SK-MEL-5 (cell line): ENCODE measurements around the gene KCNMB2. TPM values are rescaled to one million over a fixed set of nuclear protein-coding genes. Genes with fewer than 3 reads are reported as not detected.
"Not testable (repeated sequence)": the region's sequence is repeated elsewhere in the genome, so short reads cannot be mapped to it uniquely, and the experiment has no call there.

ENCODE experiments used
- DNase-seq: peaks from one replicate; pipeline ENCODE4 v3.0.0-alpha.2; 2016; ENCODE audit warnings: low read depth, low spot score
- in situ Hi-C: cut with HindIII; loops from 2 replicates; pipeline ENCODE4 v1.10.0; 2016; ENCODE audit warnings: low sequenced_read_pairs, high pct_unique_total_duplicates, low pct_unique_long_range_greater_than_20kb
- total RNA-seq: library from RNA; depleted of rRNA; stranded (reverse); fragments of >200 nt; shearing (Covaris generic); gene quantifications from 2 replicates; pipeline ENCODE4 v1.2.3, GENCODE V29; 2014

KCNMB2 gene
- total RNA-seq, 1 experiment from 2014 or later = not detected

GRCh38 chr3:178845420-178846118 is 309.3 kb downstream of the KCNMB2 start:
- in situ Hi-C loops = no loop called here
- DNase-seq = peak; percentile 43

- DNase-seq = no peak
- in situ Hi-C loops = no loop called here
Measured at GRCh38 chr3:178847190-178847589, 311.0 kb downstream of the KCNMB2 start.

GRCh38 chr3:178849199-178849910 is 313.1 kb downstream of the KCNMB2 start:
- DNase-seq = peak; percentile 40
- in situ Hi-C loops = no loop called here

- in situ Hi-C loops = no loop called here
Measured at GRCh38 chr3:178850450-178851190, 314.4 kb downstream of the KCNMB2 start.

GRCh38 chr3:178851564-178851963 is 315.3 kb downstream of the KCNMB2 start:
- in situ Hi-C loops = no loop called here
- DNase-seq = no peak

More at GRCh38 chr3:178850450-178851190, 314.4 kb downstream of the KCNMB2 start:
- DNase-seq = no peak

DNA sequence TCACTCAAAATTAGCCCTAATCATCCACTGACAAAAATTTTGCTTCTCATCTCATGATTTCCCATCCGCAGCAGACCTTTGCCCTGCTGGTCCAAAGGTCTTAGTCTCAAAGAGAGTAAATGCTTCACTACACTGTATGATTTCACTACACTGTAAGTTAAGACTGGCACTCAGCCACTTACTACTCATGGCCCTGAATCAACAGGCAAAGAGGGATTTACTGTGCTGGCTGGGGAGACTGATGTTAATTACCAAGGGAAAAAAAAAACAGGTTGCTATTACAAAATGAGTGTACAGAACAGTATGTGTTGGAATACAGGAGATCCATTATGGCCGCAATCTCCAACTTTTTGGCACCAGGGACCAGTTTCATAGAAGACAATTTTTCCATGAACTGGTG is 320.6 kb downstream of the KCNMB2 start:
- DNase-seq = no peak
- in situ Hi-C loops = no loop called here

- no peak for DNase-seq
- in situ Hi-C loops = no loop called here
Measured at GRCh38 chr3:178859386-178859785, 323.1 kb downstream of the KCNMB2 start.

- DNase-seq = peak; percentile 5
- in situ Hi-C loops = not testable (repeated sequence)
Measured at GRCh38 chr3:178859900-178860436, 323.7 kb downstream of the KCNMB2 start.

GRCh38 chr3:178868681-178869080 is 332.4 kb downstream of the KCNMB2 start:
- in situ Hi-C loops = no loop called here
- DNase-seq = no peak

DNA sequence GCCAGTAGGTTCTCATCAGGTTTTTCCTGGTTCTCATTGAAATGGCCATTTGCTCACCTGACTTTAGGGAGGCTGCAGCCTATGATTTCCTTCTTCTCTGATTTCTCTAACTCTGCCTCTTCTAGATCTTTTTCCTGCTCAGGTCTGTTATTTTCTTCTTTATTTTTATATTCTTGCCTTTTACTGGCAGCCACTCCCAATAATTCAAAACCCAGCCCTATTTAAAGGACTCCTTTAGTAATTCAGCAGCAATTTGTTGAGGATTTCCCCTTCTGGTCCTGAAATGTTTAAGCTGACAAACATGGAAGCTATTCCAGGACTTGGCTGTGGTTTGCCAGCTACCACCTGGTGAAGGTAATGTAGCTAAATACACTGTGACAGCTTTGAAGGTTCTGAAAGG is 333.8 kb downstream of the KCNMB2 start:
- in situ Hi-C loops = no loop called here
- DNase-seq = no peak

DNA sequence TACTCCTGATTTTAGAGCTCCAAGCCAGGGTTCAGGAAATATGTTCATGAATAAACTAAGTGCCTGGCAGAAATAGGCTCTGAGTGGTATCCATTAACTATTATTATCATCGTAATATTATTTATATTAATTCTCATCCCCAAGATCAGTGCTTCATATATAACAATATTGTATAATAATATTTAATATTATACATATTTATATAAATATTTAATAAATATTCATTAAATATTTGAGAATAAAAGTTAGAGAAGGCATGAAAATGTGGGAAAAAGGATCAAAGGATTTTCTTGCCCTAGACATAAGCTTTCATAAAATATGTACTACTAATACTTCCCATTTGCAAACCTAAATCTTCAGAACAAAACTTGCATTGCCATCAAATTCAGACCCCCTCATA is 338.9 kb downstream of the KCNMB2 start:
- no peak for DNase-seq
- in situ Hi-C loops = no loop called here

DNA sequence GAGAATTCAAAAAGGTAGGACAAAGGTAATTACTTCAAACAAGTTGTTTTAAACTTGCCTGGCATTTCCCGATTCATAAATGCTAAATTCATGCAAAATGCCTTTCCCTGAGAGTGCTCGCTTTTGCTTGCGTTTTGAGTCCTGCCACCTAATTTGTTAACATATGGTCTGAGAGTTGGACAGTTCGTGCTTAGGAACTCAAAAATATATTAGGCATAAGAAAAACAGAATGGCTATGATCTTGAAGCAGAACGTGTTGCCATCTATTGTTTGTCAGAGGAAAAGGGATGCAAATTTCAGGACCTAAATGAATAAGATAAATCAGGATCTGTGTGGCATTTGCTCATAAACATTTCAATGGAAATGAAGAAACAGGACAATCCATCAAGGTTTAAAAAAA is 339.6 kb downstream of the KCNMB2 start:
- no peak for DNase-seq
- in situ Hi-C loops = no loop called here

GRCh38 chr3:178880274-178880673 is 344.0 kb downstream of the KCNMB2 start:
- DNase-seq = no peak
- in situ Hi-C loops = no loop called here
